Suppressor macrophage treated with lipopolysaccharide for 4 hours (primary cell): Measurements from ENCODE around the gene S100PBP.

ENCODE experiments used
- DNase-seq: peaks from one replicate; pipeline ENCODE4 v3.0.0-alpha.2; 2020

S100PBP gene

DNA sequence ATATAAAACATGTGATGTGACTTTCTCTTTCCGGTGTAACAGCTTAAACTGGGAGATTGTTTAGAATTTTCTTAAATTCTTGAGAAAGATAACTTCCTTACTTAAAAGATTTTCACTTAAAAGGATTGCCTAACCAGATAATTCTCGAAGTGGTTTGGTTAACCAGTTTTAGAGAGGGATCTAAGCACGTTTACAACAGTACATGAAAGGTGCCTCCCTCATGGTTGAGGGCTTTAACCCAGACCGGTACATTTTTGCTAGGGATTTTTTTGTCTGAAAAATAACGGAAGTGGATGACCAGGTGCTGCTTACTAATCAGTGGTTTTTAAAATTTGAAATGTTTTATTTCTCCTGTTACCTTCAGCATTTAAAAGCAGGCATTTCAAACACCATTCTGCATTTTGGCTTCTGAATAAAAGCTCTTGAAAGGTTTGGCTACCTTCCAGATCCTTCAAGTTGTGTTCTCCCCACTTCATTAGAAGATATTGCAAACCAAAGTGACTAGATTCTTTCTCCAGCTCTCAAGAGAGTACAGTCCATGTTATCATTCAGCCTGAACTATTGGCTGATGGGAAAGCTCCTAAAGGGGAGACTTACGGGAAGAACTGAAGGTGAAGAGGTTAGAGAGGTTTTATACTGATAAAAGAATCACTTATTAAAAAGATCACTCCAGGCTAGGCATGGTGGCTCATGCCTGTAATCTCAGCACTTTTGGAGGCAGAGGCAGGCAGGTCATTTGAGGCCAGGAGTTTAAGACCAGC, 12.8 kb downstream of the S100PBP start:
- DNase-seq: no peak

DNA sequence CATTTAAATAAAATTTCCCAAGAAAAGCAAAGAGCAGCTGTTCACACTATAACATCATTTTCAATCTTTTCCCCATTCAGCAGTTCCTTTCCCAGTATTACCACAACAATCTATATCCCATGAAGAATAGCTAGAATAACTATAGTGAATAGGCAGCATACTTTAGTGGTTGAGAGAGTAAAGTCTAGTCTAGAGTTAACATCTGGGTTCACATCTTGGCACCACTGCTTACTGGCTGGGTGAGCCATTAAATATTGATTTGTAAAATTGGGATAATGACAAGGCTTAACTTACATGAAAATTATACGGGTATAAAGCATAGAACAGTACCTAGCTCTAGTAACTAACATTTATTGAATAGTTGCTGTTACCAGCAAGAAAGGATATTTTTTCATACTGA, 14.4 kb downstream of the S100PBP start:
- no peak for DNase-seq

DNA sequence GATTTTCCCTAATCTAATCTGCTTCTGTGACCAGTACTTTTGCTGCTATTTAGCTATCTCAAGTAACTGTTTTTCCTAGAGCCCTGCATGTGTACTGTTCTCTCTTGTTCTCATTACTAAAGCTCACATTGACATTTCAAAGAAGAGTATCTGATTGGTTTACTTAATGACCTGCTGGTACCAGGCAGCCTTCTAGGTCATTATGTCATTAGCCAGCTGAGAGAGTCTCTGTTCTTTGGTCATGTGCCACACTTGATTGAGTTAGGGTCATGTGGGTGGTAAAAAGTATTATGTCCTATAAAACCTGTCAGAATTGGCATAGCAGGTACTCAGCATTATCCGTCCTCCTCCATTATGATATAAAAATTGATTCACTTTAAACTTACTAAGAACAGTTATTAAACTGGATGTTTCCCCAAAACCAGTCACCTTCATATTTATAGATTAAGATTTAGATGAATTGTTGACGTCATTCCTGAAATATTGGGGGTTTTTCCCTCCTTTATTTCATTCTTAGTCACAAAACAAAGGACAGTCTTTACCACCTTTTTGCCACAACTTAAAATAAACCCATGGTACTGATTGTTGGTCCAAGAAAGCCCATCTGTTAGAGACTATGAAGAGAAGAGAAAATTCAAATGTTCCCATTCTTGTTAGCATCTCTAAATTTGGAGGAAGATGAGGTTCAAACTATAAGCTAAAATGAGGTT, 31.1 kb downstream of the S100PBP start:
- DNase-seq: no peak

DNA sequence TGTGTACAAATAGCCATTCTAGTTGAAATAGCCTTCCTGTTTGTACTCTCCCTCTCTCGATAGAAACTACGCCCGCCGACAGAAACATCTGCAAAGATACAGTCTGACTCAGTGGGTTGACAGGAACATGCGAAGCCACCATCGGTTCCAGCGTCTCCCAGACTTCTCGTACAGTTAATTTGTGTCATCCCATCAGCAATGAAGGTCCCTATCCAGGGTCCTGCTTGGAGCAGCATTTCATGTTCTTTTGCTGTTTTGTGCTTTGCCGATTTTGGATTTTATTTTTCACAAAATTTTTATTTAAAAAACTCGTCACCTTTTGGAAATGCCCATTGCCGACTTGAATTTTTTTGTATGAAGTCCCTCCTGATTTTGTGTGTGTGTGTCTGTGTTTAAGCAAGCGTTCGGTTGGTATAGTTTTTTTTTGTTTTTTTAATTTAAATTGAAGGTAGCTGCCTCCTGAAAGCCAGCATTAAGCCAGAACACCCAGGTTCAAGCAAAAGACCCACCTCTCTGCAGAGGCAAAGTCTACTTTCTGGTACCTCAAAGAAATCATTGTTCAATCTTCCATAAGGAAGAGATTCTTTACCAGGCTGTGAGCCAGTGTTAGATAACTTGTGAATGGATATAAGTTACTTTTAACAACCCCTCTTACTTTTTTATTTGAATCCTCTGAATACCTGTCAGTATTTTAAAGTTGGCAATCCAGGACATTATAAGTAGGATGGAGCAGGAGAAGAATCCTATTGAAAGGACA, 38.6 kb downstream of the S100PBP start:
- no peak for DNase-seq

DNA sequence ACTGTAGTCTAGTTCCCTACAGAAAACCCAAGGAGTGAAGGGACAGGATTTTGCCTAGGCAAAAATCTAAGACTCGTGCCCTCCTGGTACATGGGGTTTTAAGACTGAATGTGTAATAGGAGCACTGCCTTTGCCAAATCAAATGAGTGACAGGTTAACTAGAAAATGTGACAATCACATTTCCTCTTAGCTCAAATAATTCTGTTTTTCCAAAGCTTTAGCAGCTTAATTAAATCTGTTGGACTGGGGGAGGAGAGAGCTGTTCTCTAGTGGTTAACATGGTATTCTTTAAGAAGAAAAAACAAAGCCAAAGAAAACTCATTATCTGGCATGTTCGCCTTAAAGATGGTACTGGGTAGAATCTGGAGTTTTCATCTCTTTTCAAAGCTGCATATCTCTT, 40.7 kb downstream of the S100PBP start:
- no peak for DNase-seq

DNA sequence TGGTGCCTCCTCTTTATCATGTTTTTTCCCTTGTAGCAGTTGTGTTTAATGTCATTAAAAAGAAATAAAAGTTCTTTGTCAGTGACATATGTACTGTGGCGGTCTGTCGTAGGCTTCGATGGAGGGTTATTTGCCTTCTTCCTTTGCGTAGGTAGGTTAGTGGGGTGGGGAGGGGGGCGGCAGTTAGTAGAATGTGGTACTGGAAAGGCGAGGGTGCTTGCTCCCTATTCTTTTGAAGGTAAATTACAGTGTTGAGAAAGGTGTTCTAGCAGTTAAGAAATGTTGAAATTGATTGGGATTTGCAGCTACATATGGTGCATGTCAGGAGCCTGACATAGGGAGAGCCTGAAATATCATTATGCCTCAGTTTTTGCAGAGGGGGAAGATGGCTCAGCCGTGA, 41.3 kb downstream of the S100PBP start:
- DNase-seq: no peak

DNA sequence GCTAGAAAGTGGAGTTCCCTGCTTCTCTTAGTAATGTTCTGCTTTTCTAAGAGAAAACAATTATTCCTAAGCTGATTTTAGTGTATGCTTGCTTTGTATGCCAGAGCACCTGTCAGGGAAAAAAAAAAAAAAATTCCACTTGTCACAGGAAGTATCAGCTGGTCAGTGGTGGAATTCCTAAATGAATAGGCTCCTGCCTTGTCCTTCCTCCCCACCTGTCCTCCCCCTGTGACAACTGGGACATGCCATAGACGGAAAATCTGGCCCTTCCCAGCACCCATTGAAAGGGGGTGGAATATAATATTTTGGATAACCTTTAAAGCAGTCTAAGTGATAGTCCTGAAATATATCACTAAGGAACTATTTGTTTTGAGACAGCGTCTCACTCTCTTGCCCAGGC, 42.5 kb downstream of the S100PBP start:
- no peak for DNase-seq

DNA sequence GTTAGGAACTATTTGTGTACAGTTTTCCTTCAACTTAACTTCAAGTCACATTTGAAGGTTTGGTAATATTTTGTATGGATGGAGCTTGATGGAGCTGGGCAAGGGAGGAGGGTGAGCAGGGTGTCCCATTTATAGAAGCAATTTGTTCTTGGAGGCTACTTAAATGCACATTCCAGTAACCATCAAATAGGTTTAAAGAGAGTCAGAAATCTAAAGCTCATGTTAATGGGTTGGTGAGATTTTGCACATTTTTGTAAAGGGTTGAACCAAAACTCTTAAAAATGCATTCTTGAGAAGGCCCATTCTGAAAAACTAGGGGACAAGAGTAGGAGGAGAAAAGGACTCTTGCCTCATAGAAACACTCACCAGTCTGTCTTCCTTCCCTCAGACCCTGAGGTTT, 43.1 kb downstream of the S100PBP start:
- DNase-seq: no peak

DNA sequence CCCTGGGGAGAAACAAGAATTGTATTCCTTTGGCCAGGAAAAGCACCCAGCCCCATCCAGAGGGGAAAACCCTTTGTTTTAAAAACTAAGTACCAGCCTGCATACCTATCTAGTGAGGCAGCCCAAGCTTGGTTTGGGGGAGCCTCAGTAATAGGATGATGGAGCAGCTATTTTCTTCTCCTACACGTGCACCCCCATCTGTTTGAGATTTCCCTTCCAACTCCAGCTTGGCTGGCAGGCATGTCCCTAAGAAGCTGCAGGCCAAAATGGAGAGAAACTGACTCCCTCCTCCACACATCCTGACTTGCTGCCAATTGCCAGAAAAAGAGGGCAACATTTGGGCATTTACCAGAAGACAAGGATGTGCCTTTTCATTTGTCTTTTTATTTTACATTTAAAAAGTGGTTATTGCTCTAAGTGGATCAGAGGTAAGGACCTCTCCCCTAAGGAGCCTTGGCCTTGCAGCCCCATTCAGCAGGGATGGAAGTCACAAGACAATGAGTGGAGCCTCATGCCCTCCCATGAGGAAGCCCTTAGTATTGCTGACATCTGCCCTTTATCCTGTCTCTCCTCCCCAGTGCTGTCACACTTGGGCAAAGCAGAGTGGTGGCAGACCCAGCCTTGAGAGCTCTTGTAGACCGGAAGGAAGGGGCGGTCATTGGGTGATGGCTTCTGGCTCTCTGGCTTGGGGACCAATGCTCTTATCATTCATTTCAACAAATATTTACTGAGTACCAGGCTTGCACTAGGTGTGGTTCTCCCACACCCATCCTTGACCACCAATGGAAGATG, 44.6 kb downstream of the S100PBP start:
- peak; percentile 60 for DNase-seq

DNA sequence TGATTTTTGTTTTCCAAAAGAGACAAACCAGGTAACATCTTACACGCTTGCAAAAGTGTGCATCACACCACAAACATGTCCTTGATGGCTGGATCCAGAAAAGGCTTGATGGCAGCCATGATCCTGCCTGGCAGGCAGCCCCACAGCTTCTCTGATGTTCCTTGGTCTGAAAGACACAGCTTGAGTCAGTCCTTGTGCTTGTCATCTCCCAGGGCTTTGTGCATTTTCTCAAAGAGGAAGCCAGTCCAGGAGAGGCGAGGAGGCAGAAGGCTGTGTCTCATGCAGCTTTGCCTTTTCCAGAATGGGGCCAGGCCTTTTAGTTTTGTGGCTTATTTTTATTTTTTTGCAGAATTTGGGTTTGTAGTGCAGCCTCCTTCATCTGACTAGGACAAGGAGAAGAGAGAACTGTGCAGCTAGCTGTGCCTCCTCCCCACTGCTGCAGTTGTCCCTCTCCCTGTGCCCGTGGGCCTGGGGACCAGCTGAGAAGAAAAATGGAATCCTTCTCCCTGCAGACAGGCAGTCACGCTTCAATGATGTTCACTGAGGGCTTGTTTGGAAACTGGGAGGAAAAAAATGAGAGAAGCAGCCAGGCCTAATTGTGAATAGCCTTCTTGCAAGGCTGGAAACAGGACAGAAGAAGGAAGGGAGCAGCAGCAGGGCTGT, 45.9 kb downstream of the S100PBP start:
- DNase-seq: peak; percentile 28

DNA sequence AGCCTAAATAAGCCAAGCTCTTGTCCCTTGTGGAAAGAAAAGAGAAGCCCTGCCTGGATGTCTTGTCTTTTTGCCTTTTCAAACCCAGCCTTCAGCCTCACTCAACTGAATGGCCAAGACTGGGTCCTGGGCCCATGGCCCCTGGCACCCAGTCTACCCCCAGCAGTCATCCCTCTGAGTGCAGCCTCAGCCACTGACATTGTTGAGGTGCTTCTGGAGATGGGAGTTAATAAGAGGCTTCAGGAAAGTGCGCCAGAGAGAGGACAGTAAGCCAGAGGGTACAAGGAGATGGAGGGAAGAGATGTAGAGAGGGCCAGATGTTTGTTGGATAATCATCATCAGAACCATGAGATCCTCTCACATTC, 46.4 kb downstream of the S100PBP start:
- no peak for DNase-seq

DNA sequence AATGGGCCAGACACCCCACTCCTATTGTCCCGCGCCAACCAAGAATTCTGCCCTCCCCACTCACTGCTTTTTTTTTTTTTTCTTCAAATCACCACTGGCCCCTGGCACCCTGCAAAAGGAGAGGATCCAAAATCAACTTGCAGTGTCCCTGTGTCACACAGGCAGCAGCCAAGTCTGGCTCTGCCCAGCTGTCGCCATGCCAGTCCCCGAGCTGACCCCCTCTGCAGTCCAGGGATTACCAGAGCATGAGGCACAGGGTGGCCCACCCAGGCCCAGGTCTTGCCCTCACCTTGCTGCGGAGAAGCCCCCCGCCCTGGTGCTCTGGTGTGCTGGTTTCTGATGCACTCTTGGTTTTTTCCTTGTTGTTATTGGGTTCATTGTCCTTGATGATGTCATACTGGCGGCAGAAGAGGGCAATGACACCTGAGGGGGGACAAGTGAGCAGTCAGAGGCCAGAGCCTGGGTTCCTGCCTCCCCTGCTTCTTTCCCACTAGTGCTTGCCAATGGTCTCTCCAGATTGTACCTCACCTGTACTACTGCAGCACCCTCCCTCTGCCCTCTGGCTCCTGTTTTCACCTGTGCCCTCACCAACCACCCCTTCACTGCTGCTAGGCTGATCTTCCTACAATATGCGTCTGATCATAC, 47.0 kb downstream of the S100PBP start:
- DNase-seq: no peak

DNA sequence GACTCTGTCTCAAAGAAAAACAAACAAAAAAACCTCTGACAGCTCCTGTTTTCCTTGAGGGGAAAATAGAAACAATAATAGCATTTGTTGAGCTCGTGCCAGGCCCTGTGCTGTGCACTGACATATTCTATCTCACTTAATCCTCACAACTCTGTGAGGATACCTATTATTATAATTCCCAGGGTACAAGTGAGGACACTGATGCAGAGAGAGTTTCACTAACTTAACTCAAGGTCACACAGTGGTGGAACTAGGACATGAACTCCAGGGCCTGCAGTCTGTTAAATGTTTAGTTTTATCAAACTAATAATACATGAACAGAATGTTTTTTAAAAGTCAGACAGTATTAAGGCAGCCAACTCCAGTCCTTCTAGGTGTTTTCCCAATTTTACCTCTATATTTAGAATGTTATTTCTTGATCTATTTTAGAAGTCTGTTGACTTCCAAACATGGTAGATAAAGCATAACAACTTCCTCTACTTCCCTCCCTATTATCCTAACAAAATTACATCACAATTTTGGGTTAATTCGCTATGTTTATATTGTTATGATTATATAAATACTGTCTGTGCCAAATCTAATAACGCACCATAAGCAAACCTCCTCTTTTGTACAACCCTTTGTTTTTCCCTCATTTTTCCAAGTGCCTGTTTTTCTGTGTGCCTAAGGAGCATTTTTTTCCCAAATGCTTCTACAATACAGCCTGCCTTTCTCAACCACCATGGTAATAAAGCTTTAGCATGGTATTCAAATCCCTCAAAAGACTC, 48.4 kb downstream of the S100PBP start:
- DNase-seq: no peak

DNA sequence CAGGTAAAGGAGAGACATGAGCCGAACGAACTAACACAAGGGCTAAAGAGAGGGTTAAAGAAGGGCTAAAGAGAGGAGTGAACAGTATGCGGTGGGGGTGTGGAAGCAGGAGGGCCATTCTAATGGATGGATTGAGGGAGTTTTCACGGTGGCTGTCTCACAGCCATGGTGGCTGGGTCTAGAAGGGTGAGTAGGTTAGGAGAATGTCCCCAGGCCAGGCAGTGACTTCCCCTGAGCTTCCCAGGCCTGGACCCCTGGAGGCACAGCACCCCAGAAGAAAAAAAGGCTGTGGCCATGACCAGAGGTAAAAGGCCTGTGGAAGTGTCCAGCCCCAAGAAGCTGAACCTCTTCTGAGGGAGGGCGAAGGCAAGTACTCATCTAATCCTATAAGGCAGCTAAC, 49.7 kb downstream of the S100PBP start:
- no peak for DNase-seq

DNA sequence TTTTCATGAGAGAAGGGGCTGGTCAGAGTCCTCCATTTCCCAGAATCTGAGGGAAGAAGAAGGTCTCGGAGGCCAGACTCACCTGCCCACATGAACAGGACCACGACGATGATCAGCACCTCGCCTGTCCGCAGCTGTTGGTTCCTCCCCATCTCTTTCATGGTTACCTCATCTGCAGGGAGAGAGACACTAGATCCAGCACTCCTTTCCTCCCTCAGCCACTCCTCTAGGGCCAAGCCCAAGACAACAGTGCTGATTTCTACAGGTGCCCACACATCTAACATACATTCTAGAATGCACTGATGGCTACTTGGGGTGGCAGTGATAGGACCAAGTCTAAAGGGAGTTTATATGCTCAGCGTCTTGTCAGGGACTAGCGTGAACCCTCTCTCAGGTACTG, 50.2 kb downstream of the S100PBP start:
- no peak for DNase-seq

DNA sequence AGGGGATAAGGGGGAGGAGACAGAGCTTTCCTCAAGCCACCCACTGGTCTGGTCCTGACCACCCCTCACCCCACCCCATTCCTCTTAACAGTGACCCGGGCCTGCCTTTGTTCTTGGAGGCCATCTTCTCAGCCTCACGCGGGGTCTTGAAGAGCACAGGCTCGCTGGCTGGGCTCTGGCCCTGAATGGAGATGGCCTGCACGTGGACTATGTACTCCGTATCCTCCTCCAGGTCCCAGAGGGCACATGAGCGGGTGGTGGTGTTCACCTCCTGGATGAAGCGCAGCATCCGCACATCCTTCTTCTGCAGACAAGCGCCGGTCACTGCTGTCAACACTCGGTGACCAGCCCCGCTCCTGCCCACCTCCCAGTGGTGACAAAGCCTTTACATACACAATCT, 50.6 kb downstream of the S100PBP start:
- DNase-seq: no peak

DNA sequence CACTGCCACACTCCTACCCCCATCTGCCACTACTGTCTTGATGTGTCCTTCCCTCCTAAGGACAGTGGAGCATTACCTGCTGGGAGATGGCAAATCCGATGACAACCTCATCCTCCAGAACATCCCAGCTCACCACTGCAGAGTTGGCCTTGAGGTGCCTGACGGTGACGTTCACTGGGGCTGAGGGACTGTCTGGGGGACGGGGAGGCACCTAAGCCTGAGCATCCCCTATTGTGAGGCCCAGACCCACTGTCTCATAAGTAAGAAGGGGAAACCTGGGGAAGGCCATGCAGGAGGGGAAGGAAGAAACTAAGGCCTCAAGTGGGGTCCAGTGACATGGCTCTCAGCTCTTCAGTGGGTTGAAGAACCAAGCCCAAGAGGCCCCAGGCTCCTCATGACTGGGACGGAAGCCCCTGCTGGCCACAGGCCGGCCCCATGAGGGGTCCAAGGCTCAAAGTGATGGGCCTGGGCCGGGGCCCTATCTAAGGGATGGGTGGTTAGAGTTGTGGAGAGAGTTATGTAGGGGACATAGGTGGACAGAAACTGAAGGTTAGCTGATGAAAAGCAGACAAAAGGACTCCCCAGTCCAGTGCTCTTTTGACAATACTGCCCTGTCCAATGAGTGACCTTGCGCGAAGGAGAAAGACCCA, 51.5 kb downstream of the S100PBP start:
- no peak for DNase-seq

DNA sequence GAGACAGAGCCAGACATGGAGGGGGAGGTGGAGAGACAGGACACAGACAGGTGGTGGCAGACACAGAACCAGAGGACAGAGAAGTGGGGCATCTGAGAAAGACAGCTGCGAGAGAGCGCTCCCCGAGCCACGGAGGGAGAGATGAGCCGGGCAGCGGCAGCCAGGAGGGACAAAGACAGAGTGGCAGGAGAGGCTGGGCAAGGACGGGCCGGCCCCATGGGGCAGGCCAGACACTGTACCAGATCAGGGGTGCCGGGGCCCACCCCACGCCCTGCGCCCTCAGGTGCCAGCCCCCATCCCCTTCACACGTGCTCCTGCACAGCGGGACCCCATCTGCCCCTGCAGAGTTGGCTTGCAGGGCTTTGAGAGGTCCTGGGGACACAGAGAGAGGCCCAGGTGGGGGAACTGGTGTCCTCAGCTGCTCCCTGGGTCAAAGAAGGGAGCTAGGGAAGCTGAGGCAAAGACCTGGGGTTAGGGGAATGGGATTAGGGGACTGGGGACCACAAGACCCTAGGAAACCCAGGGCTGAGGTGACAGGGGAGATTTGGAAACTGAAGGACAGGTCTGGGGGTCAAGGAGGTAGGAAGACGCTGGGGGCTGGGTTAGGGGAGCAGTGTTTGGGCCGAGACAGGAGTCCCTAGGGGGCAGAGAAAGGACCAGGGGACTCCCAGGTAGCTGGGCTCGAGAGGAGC, 52.6 kb downstream of the S100PBP start:
- DNase-seq: no peak

DNA sequence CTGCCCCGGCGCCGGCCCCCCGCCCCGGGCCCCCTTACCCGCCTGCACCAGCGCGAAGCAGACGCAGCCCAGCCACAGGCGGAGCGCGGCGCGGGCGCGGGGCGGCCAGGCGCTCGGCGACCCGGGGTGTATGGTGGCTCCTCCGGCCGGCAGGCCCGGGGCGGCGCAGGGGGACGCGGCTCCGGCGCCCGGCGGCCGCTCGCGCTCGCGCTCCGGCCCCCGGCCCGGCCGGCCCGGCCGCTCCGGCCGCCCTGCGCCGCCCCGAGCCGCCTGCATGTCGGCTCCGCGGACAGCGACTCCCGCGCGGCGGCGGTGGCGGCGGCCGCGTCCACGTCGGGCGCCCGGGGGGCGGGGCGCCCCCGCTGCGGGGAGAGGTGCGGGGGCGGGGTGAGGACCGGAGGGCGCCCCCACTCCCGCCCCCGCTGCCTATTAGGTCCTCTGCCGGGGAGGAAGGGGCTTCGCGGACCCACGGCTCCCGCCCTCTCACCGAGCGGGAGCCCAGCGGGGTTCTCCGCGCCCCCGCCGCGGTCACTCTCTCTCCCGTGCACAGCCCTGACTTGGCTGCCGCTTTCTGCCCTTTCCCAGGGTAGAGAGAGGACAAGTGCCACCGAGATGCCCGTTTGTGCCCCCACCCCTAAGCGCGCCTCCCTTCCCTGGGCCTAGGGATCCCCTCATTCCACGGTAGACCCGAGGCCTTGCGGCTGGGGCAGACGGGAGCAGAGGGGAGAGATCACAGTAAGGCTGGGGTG, 53.3 kb downstream of the S100PBP start, which contains the start of gene FNDC5:
Gene FNDC5 (minus strand): TSS at position 298 of the 749 bp plus-strand sequence.
- no peak for DNase-seq
